Hepatocyte (in vitro differentiated cells): ENCODE measurements around the gene SLC20A1. TPM values are rescaled to one million over a fixed set of nuclear protein-coding genes. Genes with fewer than 3 reads are reported as not detected.

Source experiments
- DNase-seq: peaks from one replicate; pipeline ENCODE4 v3.0.0-alpha.2; 2016; ENCODE audit warnings: low spot score
- H2AFZ ChIP-seq: fragments of 200-600 bp; sonication (generic); 2 replicates; pipeline ENCODE4 v1.6.0; 2016; ENCODE audit warnings: antibody characterized with exemption, mild to moderate bottlenecking
- H3K27ac ChIP-seq: fragments of 200-600 bp; sonication (generic); 2 replicates; pipeline ENCODE4 v1.5.1; 2016; ENCODE audit warnings: mild to moderate bottlenecking
- H3K27me3 ChIP-seq: fragments of 200-600 bp; sonication (generic); 2 replicates; pipeline ENCODE4 v1.6.1; 2016
- H3K36me3 ChIP-seq: fragments of 200-600 bp; sonication (generic); replicated peaks from 2 replicates; pipeline ENCODE4 v1.5.1; 2016; ENCODE audit warnings: low read depth; ENCODE audit not compliant: insufficient read depth
- H3K4me1 ChIP-seq: fragments of 200-600 bp; sonication (generic); 2 replicates; pipeline ENCODE4 v1.5.1; 2016; ENCODE audit warnings: mild to moderate bottlenecking, moderate library complexity; ENCODE audit not compliant: insufficient read depth
- H3K4me2 ChIP-seq: fragments of 200-600 bp; sonication (generic); 2 replicates; pipeline ENCODE4 v1.6.0; 2016
- H3K4me3 ChIP-seq: fragments of 200-600 bp; sonication (generic); 2 replicates; pipeline ENCODE4 v1.5.1; 2016; ENCODE audit warnings: mild to moderate bottlenecking
- H3K79me2 ChIP-seq: fragments of 200-600 bp; sonication (generic); 2 replicates; pipeline ENCODE4 v1.6.0; 2017; ENCODE audit warnings: mild to moderate bottlenecking
- H3K9me2 ChIP-seq: fragments of 200-600 bp; sonication (generic); replicated peaks from 2 replicates; pipeline ENCODE4 v1.6.0; 2017; ENCODE audit warnings: mild to moderate bottlenecking; ENCODE audit not compliant: insufficient read depth
- H3K9me3 ChIP-seq: fragments of 200-600 bp; sonication (generic); 2 replicates; pipeline ENCODE4 v1.5.1; 2016; ENCODE audit warnings: low read depth, mild to moderate bottlenecking
- H4K20me1 ChIP-seq: fragments of 200-600 bp; sonication (generic); 2 replicates; pipeline ENCODE4 v1.6.0; 2016; ENCODE audit warnings: mild to moderate bottlenecking; ENCODE audit not compliant: insufficient read depth, poor library complexity, severe bottlenecking
- EZH2 ChIP-seq: fragments of 200-600 bp; sonication (generic); IDR thresholded peaks from 2 replicates; pipeline ENCODE4 v1.6.1; 2016; ENCODE audit warnings: antibody characterized with exemption, mild to moderate bottlenecking, borderline replicate concordance
- EZH2phosphoT487 ChIP-seq: fragments of 200-600 bp; sonication (generic); IDR thresholded peaks from one replicate; pipeline ENCODE4 v1.6.1; 2018; ENCODE audit warnings: antibody characterized with exemption, mild to moderate bottlenecking, low read depth, moderate library complexity; ENCODE audit not compliant: unreplicated experiment, severe bottlenecking
- WGBS: methylation state at CpG from one replicate; pipeline ENCODE4 v1.1.6; 2016; ENCODE audit warnings: low lambda C conversion rate; ENCODE audit errors: missing lambda C conversion rate; 5-methylcytosine and 5-hydroxymethylcytosine counted together
- polyA plus RNA-seq: library from polyadenylated mRNA; unstranded; fragments of >200 nt; fragmentation: Nextera tagmentation; extraction: Ambion mirVana; gene quantifications from 2 replicates; pipeline ENCODE4 v1.2.1, GENCODE V29; 2016
- total RNA-seq: library from RNA; depleted of rRNA; stranded (reverse); fragments of >200 nt; gene quantifications from 2 replicates; pipeline ENCODE4 v1.2.3, GENCODE V29; 2014
- TF ChIP-seq, protein P1 (sequence below): fragments of 200-600 bp; sonication (generic); IDR thresholded peaks from 2 replicates; pipeline ENCODE4 v1.5.1; 2016; ENCODE audit warnings: antibody characterized with exemption, mild to moderate bottlenecking; ENCODE audit not compliant: poor library complexity

Gene SLC20A1
- total and polyA plus RNA-seq, 2 experiments from 2014 or later: 63.6 to 135 TPM

DNA sequence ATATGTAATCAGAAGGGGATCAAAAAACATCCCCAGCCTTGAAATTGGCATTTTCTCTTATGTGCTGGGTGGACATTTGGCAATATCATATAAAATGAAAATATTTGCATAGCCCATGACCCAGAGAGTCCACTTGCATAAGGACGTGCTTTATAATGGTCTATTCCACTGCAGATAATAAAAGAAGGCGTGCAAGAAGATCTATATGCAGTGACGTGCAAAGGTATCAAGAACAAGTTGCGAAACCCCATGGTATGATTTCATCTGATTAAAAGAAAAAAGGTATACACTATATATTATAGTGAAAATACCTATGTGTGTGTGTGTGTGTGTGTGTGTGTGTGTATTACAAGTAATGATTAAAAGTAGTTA lies 8.5 kb upstream of the SLC20A1 start:
- Histone ChIP-seq H3K9me2 (no peaks in the 10 kb centered on the region), H3K4me1 (no peaks in the 10 kb centered on the region), H3K36me3 (no peaks in the 10 kb centered on the region), H3K4me2 (no peak overlapping the region), H2AFZ (no peak overlapping the region), H3K79me2 (no peaks in the 10 kb centered on the region), H3K27ac (no peak overlapping the region), H3K27me3 (no peaks in the 10 kb centered on the region), H4K20me1 (no peaks in the 10 kb centered on the region), H3K4me3 (no peak overlapping the region), H3K9me3 (no peaks in the 10 kb centered on the region)
- TF ChIP-seq, protein P1, sequence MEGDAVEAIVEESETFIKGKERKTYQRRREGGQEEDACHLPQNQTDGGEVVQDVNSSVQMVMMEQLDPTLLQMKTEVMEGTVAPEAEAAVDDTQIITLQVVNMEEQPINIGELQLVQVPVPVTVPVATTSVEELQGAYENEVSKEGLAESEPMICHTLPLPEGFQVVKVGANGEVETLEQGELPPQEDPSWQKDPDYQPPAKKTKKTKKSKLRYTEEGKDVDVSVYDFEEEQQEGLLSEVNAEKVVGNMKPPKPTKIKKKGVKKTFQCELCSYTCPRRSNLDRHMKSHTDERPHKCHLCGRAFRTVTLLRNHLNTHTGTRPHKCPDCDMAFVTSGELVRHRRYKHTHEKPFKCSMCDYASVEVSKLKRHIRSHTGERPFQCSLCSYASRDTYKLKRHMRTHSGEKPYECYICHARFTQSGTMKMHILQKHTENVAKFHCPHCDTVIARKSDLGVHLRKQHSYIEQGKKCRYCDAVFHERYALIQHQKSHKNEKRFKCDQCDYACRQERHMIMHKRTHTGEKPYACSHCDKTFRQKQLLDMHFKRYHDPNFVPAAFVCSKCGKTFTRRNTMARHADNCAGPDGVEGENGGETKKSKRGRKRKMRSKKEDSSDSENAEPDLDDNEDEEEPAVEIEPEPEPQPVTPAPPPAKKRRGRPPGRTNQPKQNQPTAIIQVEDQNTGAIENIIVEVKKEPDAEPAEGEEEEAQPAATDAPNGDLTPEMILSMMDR: no peak
- TF ChIP-seq EZH2 (no peak), EZH2phosphoT487 (no peak)
- DNase-seq: no peak
- 77% methylated on average over 4 of the region's 4 CpGs for WGBS

- WGBS: 90% methylated on average over 3 of the region's 3 CpGs
- Histone ChIP-seq H3K36me3 (no peaks in the 10 kb centered on the region), H2AFZ (no peak overlapping the region), H3K9me3 (no peaks in the 10 kb centered on the region), H3K4me1 (peaks cover 16% of the 10 kb centered on the region), H3K4me2 (no peak overlapping the region), H4K20me1 (no peaks in the 10 kb centered on the region), H3K9me2 (no peaks in the 10 kb centered on the region), H3K79me2 (no peaks in the 10 kb centered on the region), H3K27me3 (no peaks in the 10 kb centered on the region), H3K4me3 (no peak overlapping the region), H3K27ac (no peak overlapping the region)
- TF ChIP-seq EZH2phosphoT487 (no peak), EZH2 (no peak)
- TF ChIP-seq, protein P1: no peak
- no peak for DNase-seq
Observed at GRCh38 chr2:112639936-112640335, 5.8 kb upstream of the SLC20A1 start.

GRCh38 chr2:112640467-112640799 lies 5.3 kb upstream of the SLC20A1 start:
- DNase-seq: no peak
- Histone ChIP-seq H3K27me3 (no peaks in the 10 kb centered on the region), H3K9me2 (no peaks in the 10 kb centered on the region), H2AFZ (no peak overlapping the region), H3K4me1 (peaks cover 17% of the 10 kb centered on the region), H3K79me2 (no peaks in the 10 kb centered on the region), H3K27ac (no peak overlapping the region), H3K9me3 (no peaks in the 10 kb centered on the region), H3K4me3 (no peak overlapping the region), H4K20me1 (no peaks in the 10 kb centered on the region), H3K4me2 (no peak overlapping the region), H3K36me3 (no peaks in the 10 kb centered on the region)
- TF ChIP-seq, protein P1: no peak
- no peak for TF ChIP-seq EZH2
- no peak for TF ChIP-seq EZH2phosphoT487
- WGBS: 73% methylated on average over 2 of the region's 2 CpGs
